Right atrium auricular region (tissue), 2 donors: Measurements from ENCODE around the gene ARID2. TPM values are rescaled to one million over a fixed set of nuclear protein-coding genes. Genes with fewer than 3 reads are reported as not detected.

ENCODE experiments used
- DNase-seq: peaks from one replicate; pipeline ENCODE4 v3.0.0-alpha.2; 2019; ENCODE audit warnings: low spot score
- H3K27ac ChIP-seq, 2 donors: fragments of 200-600 bp; sonication (generic); 1 replicate in 1 of 2; 2 replicates in 1 of 2; pipeline ENCODE4 v1.5.1; 2016 to 2019
- H3K27me3 ChIP-seq, 2 donors: fragments of 200-600 bp; sonication (generic); one replicate each; pipeline versions ENCODE4 v1.5.1 to v1.6.0; 2017 to 2019
- H3K36me3 ChIP-seq: fragments of 200-600 bp; sonication (generic); one replicate; pipeline ENCODE4 v1.5.1; 2016
- H3K4me1 ChIP-seq, 2 donors: fragments of 200-600 bp; sonication (generic); one replicate each; pipeline versions ENCODE4 v1.5.1 to v1.6.0; 2017 to 2019
- H3K4me3 ChIP-seq, 2 donors: fragments of 200-600 bp; sonication (generic); 1 replicate in 1 of 2; 2 replicates in 1 of 2; pipeline ENCODE4 v1.5.1; 2017 to 2019; ENCODE audit warnings: mild to moderate bottlenecking in 1 of 2, moderate library complexity in 1 of 2
- H3K9me3 ChIP-seq, 2 donors: fragments of 200-600 bp; sonication (generic); one replicate each; pipeline ENCODE4 v1.5.1; 2019
- CTCF ChIP-seq, 2 donors: fragments of 200-600 bp; sonication (generic); IDR thresholded peaks; one replicate each; pipeline ENCODE4 v1.5.1; 2019; ENCODE audit warnings: antibody characterized with exemption in 2 of 2
- total RNA-seq, 2 donors: library from RNA; depleted of rRNA; stranded (reverse); fragments of >200 nt; gene quantifications; one replicate each; pipeline ENCODE4 v1.1.0, GENCODE V29; 2016

Gene ARID2
- total RNA-seq, 2 donors from 2014 or later: 13.7 to 19.5 TPM

- DNase-seq: no peak
- H3K4me3 ChIP-seq: peak overlapping the region; percentile 92 to 95
- H3K27ac ChIP-seq: peak overlapping the region; percentile 100
- H3K27me3 ChIP-seq: no peaks in the 10 kb centered on the region
- TF ChIP-seq CTCF (IDR thresholded peaks at IDR 0.05): peak; percentile 59 to 80
- peaks cover 0 to 38% of the 10 kb centered on the region in 2 donors for H3K4me1 ChIP-seq
- H3K9me3 ChIP-seq: no peaks in the 10 kb centered on the region
- H3K36me3 ChIP-seq: no peaks in the 10 kb centered on the region
Measured at GRCh38 chr12:45725631-45726602, 3.6 kb upstream of the ARID2 start.

GRCh38 chr12:45726603-45727300 lies 2.8 kb upstream of the ARID2 start:
- no peak for TF ChIP-seq CTCF (IDR thresholded peaks at IDR 0.05)
- H3K4me1 ChIP-seq: peaks cover 0 to 33% of the 10 kb centered on the region in 2 donors
- H3K27ac ChIP-seq: peak overlapping the region; percentile 100
- no peaks in the 10 kb centered on the region for H3K27me3 ChIP-seq
- peak overlapping the region; percentile 92 to 95 for H3K4me3 ChIP-seq
- DNase-seq: peak; percentile 63
- no peaks in the 10 kb centered on the region for H3K9me3 ChIP-seq
- no peaks in the 10 kb centered on the region for H3K36me3 ChIP-seq

- no peaks in the 10 kb centered on the region for H3K27me3 ChIP-seq
- peak overlapping the region; percentile 92 to 95 for H3K4me3 ChIP-seq
- H3K9me3 ChIP-seq: no peaks in the 10 kb centered on the region
- peak; percentile 95 for DNase-seq
- H3K27ac ChIP-seq: peak overlapping the region; percentile 100
- H3K4me1 ChIP-seq: peaks cover 0 to 34% of the 10 kb centered on the region in 2 donors
- TF ChIP-seq CTCF (IDR thresholded peaks at IDR 0.05): peak in 1 of 2 donors; percentile 10
- H3K36me3 ChIP-seq: no peaks in the 10 kb centered on the region
Measured at GRCh38 chr12:45727301-45727979, 2.1 kb upstream of the ARID2 start.

- no peaks in the 10 kb centered on the region for H3K36me3 ChIP-seq
- peak overlapping the region; percentile 100 for H3K27ac ChIP-seq
- no peaks in the 10 kb centered on the region for H3K9me3 ChIP-seq
- peak overlapping the region; percentile 92 to 95 for H3K4me3 ChIP-seq
- no peaks in the 10 kb centered on the region for H3K27me3 ChIP-seq
- TF ChIP-seq CTCF (IDR thresholded peaks at IDR 0.05): no peak
- peaks cover 0 to 32% of the 10 kb centered on the region in 2 donors for H3K4me1 ChIP-seq
- no peak for DNase-seq
Measured at GRCh38 chr12:45727980-45728629, 1.4 kb upstream of the ARID2 start.

GRCh38 chr12:45728630-45729232 lies 775 bp upstream of the ARID2 start:
- peak; percentile 97 for DNase-seq
- Histone ChIP-seq H3K27me3 (no peaks in the 10 kb centered on the region), H3K4me3 (peak overlapping the region; percentile 92 to 95), H3K4me1 (peaks cover 0 to 34% of the 10 kb centered on the region in 2 donors), H3K27ac (peak overlapping the region; percentile 100), H3K36me3 (no peaks in the 10 kb centered on the region), H3K9me3 (no peaks in the 10 kb centered on the region)
- TF ChIP-seq CTCF (IDR thresholded peaks at IDR 0.05): peak; percentile 90 to 97
